Stomach (tissue), 9 donors: Measurements from ENCODE around the gene CCDC83. TPM values are rescaled to one million over a fixed set of nuclear protein-coding genes. Genes with fewer than 3 reads are reported as not detected.

Experiments used
- DNase-seq, 2 donors: peaks; one replicate each; pipeline versions ENCODE4 v3.0.0 to v3.0.0-alpha.2; 2013 to 2019
- H3K27ac ChIP-seq, 5 donors: fragments of 200-600 bp in 4 of 5; sonication (generic) in 4 of 5; one replicate each; pipeline ENCODE4 v1.5.1; 2013 to 2019; ENCODE audit warnings: mild to moderate bottlenecking in 1 of 5, moderate library complexity in 1 of 5
- H3K27me3 ChIP-seq, 3 donors: fragments of 200-600 bp; sonication (generic); one replicate each; pipeline ENCODE4 v1.5.1; 2017 to 2019; ENCODE audit warnings: mixed run types in 1 of 3
- H3K36me3 ChIP-seq, 4 donors: fragments of 200-600 bp; sonication (generic); 1 replicate in 3 of 4; 2 replicates in 1 of 4; pipeline ENCODE4 v1.5.1; 2016 to 2019
- H3K4me1 ChIP-seq, 4 donors: fragments of 200-600 bp; sonication (generic); one replicate each; pipeline ENCODE4 v1.5.1; 2016 to 2019
- H3K4me3 ChIP-seq, 4 donors: fragments of 200-600 bp; sonication (generic) in 3 of 4; one replicate each; pipeline ENCODE4 v1.5.1; 2016 to 2019; ENCODE audit warnings: mild to moderate bottlenecking in 1 of 4
- H3K9me3 ChIP-seq, 4 donors: fragments of 200-600 bp; sonication (generic); one replicate each; pipeline ENCODE4 v1.5.1; 2016 to 2019
- EP300 ChIP-seq: sonication (generic); formaldehyde crosslinking; IDR thresholded peaks from one replicate; pipeline ENCODE4 v1.6.1; 2017; ENCODE audit warnings: antibody characterized with exemption
- POLR2A ChIP-seq, 4 donors: fragments of 450-650 bp; IDR thresholded peaks; one replicate each; pipeline ENCODE4 v1.6.1; 2016; ENCODE audit warnings: antibody characterized with exemption in 4 of 4, control low read depth in 2 of 4, mild to moderate bottlenecking in 1 of 4, moderate library complexity in 1 of 4
- POLR2AphosphoS5 ChIP-seq, 3 donors: sonication (generic); formaldehyde crosslinking; IDR thresholded peaks; one replicate each; pipeline ENCODE4 v1.6.1; 2016; ENCODE audit warnings: antibody characterized with exemption in 3 of 3
- WGBS, 5 donors: extraction: QIAGEN DNeasy Blood & Tissue Kit in 3 of 5; methylation state at CpG; one replicate each; pipeline versions ENCODE4 v1.1.5 to v1.1.7; 2013 to 2018; 5-methylcytosine and 5-hydroxymethylcytosine counted together
- intact Hi-C: fragments of 100-400 bp; cut with DNase I; formaldehyde crosslinking; loops from one replicate; pipeline ENCODE4 v1.15.1; 2023; ENCODE audit warnings: low total_unique reads
- polyA plus RNA-seq, 3 donors: library from polyadenylated mRNA; stranded (reverse); fragments of 200-250 nt; gene quantifications; one replicate each; pipeline ENCODE4 v1.2.3, GENCODE V29; 2013
- total RNA-seq, 5 donors: library from RNA; depleted of rRNA; stranded (reverse); fragments of >200 nt; gene quantifications; one replicate each; pipeline versions ENCODE4 v1.1.0 to v1.2.3, GENCODE V29; 2014 to 2016
- TF ChIP-seq, protein P1 (sequence below), 7 experiments: fragments of 450-650 bp in 4 of 7; fragments of 200-600 bp in 3 of 7; sonication (generic) in 3 of 7; IDR thresholded peaks; one replicate each; pipeline ENCODE4 v1.5.1; 2016 to 2019; ENCODE audit warnings: antibody characterized with exemption in 7 of 7, control low read depth in 2 of 7, mild to moderate bottlenecking in 1 of 7
- donor health status: healthy with polysubstance abuse.
- donor health status: Bipolar disorder and iron deficiency.
- donor health status: healthy.

CCDC83 gene
- total and polyA plus RNA-seq, 8 donors: 0.45 to 2.6 TPM; not detected in 6

GRCh38 chr11:85844439-85845123, 10.6 kb upstream of the CCDC83 start:
- 52 to 73% (median 65%) methylated on average over 2 of the region's 2 CpGs for WGBS, 5 donors
- intact Hi-C loops: no loop called here
- Histone ChIP-seq H3K27me3 (no peaks in the 10 kb centered on the region), H3K27ac (peak overlapping the region in 4 of 5 donors; percentile 52 to 79 (median 61)), H3K4me1 (peaks cover 0 to 13% (median 3%) of the 10 kb centered on the region in 4 donors), H3K9me3 (peaks cover 0 to 4% (median 0%) of the 10 kb centered on the region in 4 donors), H3K36me3 (no peaks in the 10 kb centered on the region), H3K4me3 (no peak overlapping the region)
- TF ChIP-seq POLR2A (IDR thresholded peaks at IDR 0.05) (no peak), EP300 (no peak), POLR2AphosphoS5 (IDR thresholded peaks at IDR 0.05) (peak in 2 of 3 donors; percentile 48 to 80)
- TF ChIP-seq, protein P1, sequence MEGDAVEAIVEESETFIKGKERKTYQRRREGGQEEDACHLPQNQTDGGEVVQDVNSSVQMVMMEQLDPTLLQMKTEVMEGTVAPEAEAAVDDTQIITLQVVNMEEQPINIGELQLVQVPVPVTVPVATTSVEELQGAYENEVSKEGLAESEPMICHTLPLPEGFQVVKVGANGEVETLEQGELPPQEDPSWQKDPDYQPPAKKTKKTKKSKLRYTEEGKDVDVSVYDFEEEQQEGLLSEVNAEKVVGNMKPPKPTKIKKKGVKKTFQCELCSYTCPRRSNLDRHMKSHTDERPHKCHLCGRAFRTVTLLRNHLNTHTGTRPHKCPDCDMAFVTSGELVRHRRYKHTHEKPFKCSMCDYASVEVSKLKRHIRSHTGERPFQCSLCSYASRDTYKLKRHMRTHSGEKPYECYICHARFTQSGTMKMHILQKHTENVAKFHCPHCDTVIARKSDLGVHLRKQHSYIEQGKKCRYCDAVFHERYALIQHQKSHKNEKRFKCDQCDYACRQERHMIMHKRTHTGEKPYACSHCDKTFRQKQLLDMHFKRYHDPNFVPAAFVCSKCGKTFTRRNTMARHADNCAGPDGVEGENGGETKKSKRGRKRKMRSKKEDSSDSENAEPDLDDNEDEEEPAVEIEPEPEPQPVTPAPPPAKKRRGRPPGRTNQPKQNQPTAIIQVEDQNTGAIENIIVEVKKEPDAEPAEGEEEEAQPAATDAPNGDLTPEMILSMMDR (IDR thresholded peaks at IDR 0.05): no peak
- DNase-seq: peak in 1 of 2 donors; percentile 75

DNA sequence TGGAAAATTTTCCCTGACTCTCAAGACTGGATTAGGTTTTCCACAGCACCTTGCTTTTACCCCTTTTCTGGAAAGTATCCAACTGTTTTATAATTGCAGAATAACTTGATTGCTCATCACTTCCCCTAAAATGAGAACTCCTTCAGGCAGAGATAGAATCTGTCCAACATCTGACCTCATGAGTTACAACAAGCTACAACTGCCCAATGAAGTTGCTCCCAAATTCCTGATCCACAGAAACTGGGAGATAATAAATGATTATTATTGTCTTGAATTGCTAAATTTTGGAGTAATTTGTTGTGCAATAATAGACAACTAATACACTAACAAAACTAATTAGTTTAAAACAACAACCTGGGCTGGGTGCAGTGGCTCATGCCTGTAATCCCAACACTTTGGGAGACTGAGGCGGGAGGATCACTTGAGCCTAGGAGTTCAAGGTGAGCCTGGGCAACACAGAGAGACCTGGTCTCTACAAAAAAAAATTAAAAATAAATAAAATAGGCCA, 10.0 kb upstream of the CCDC83 start:
- Histone ChIP-seq H3K4me3 (no peak overlapping the region), H3K4me1 (peaks cover 0 to 13% (median 3%) of the 10 kb centered on the region in 4 donors), H3K27me3 (no peaks in the 10 kb centered on the region), H3K36me3 (no peaks in the 10 kb centered on the region), H3K9me3 (peaks cover 0 to 4% (median 0%) of the 10 kb centered on the region in 4 donors), H3K27ac (peak overlapping the region in 3 of 5 donors; percentile 52 to 64 (median 58))
- intact Hi-C loops: no loop called here
- DNase-seq: no peak
- TF ChIP-seq POLR2A (IDR thresholded peaks at IDR 0.05): no peak
- TF ChIP-seq, protein P1 (IDR thresholded peaks at IDR 0.05): no peak
- TF ChIP-seq EP300: no peak
- no peak for TF ChIP-seq POLR2AphosphoS5 (IDR thresholded peaks at IDR 0.05)
- WGBS, 5 donors: 95 to 100% (median 97%) methylated on average over 1 of the region's 1 CpG

- Histone ChIP-seq H3K9me3 (peaks cover 0 to 4% (median 1%) of the 10 kb centered on the region in 4 donors), H3K4me3 (no peak overlapping the region), H3K27me3 (no peaks in the 10 kb centered on the region), H3K27ac (no peak overlapping the region), H3K4me1 (peaks cover 0 to 13% (median 3%) of the 10 kb centered on the region in 4 donors), H3K36me3 (no peaks in the 10 kb centered on the region)
- intact Hi-C loops: no loop called here
- no peak for DNase-seq
- TF ChIP-seq POLR2A (IDR thresholded peaks at IDR 0.05) (no peak), EP300 (no peak), POLR2AphosphoS5 (IDR thresholded peaks at IDR 0.05) (no peak)
- TF ChIP-seq, protein P1 (IDR thresholded peaks at IDR 0.05): no peak
Measured at GRCh38 chr11:85847436-85847835, 7.7 kb upstream of the CCDC83 start.

DNA sequence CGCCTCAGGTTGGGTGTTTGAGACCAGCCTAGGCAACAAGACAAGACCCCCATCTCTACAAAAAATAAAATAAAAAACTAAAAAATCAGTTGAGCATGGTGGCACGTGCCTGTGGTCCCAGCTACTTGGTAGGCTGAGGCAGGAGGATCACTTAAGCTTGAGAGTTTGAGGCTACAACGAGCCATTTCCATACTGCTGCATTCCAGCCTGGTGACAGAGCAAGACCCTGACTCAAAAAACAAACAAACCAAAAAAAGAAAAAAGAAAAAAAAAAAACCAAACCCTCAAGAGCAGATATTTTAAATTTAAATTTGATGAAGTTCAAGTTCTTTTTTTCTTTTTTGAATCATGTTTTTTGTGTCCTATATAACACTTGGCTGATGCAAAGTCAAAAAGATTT, 7.2 kb upstream of the CCDC83 start:
- Histone ChIP-seq H3K4me3 (no peak overlapping the region), H3K27ac (no peak overlapping the region), H3K9me3 (peaks cover 0 to 7% (median 2%) of the 10 kb centered on the region in 4 donors), H3K4me1 (peaks cover 0 to 13% (median 3%) of the 10 kb centered on the region in 4 donors), H3K36me3 (no peaks in the 10 kb centered on the region), H3K27me3 (no peaks in the 10 kb centered on the region)
- 90 to 95% (median 91%) methylated on average over 3 of the region's 3 CpGs for WGBS, 5 donors
- TF ChIP-seq, protein P1 (IDR thresholded peaks at IDR 0.05): no peak
- TF ChIP-seq POLR2AphosphoS5 (IDR thresholded peaks at IDR 0.05) (no peak), POLR2A (IDR thresholded peaks at IDR 0.05) (no peak), EP300 (no peak)
- DNase-seq: no peak
- intact Hi-C loops: no loop called here
